Dendritic cell treated with granulocyte-macrophage colony-stimulating factor and Interleukin-4, amounts not matched to agents 40 ng/mL and 50 ng/mL, for 4 days (primary cell): Measurements from ENCODE around the gene DOCK3.

Experiments used
- H3K27ac Mint-ChIP-seq: one replicate; pipeline ENCODE4 v1.8.0; 2022; ENCODE audit warnings: mild to moderate bottlenecking, mixed read lengths
- H3K27me3 Mint-ChIP-seq: one replicate; pipeline ENCODE4 v1.8.0; 2022; ENCODE audit warnings: mild to moderate bottlenecking, mixed read lengths
- H3K36me3 Mint-ChIP-seq: one replicate; pipeline ENCODE4 v1.8.0; 2022; ENCODE audit warnings: low read depth, mixed read lengths
- H3K4me1 Mint-ChIP-seq: one replicate; pipeline ENCODE4 v1.8.0; 2022; ENCODE audit warnings: low read depth, mixed read lengths
- H3K4me3 Mint-ChIP-seq: one replicate; pipeline ENCODE4 v1.8.0; 2022; ENCODE audit warnings: mild to moderate bottlenecking, moderate library complexity, mixed read lengths
- H3K9me3 Mint-ChIP-seq: one replicate; pipeline ENCODE4 v1.8.0; 2022; ENCODE audit warnings: mixed read lengths
- intact Hi-C: fragments of 100-400 bp; cut with micrococcal nuclease; formaldehyde crosslinking; loops from one replicate; pipeline ENCODE4 v1.15.0; 2022

The DOCK3 gene

GRCh38 chr3:51390246-51391074 is 715.7 kb downstream of the DOCK3 start:
- peak overlapping the region; percentile 56 for H3K27ac Mint-ChIP-seq
- intact Hi-C loops, result loop anchor here (1.0 kb wide), 2 partner anchors 11 to 44 kb away; no protein-coding TSS in a partner anchor
- H3K27me3 Mint-ChIP-seq, result no peaks in the 10 kb centered on the region

GRCh38 chr3:51391075-51391565 is 716.4 kb downstream of the DOCK3 start, which contains the start of gene RBM15B:
TSS of gene RBM15B (plus strand) at chr3:51391285. CDS start at chr3:51391400, 115 bp downstream.
- Mint-ChIP-seq H3K27me3 (no peaks in the 10 kb centered on the region), H3K4me3 (peak within 1 kb of the TSS; percentile 81), H3K36me3 (peaks cover 92% of the 10 kb centered on the region), H3K27ac (peak within 1 kb of the TSS; percentile 81), H3K4me1 (peaks cover 88% of the 10 kb centered on the region), H3K9me3 (no peaks in the 10 kb centered on the region)
- intact Hi-C loops, result loop anchor here (1.0 kb wide), 2 partner anchors 10 to 43 kb away; no protein-coding TSS in a partner anchor

More at GRCh38 chr3:51390246-51391074, 715.7 kb downstream of the DOCK3 start:
- Mint-ChIP-seq H3K36me3 (peaks cover 92% of the 10 kb centered on the region), H3K9me3 (no peaks in the 10 kb centered on the region), H3K4me3 (peak overlapping the region; percentile 69), H3K4me1 (peaks cover 88% of the 10 kb centered on the region)

- intact Hi-C loops, result loop anchor here (1.0 kb wide), 2 partner anchors 10 to 43 kb away; no protein-coding TSS in a partner anchor
- Mint-ChIP-seq H3K4me1 (peaks cover 88% of the 10 kb centered on the region), H3K4me3 (peak overlapping the region; percentile 81), H3K27ac (peak overlapping the region; percentile 81), H3K27me3 (no peaks in the 10 kb centered on the region), H3K9me3 (no peaks in the 10 kb centered on the region), H3K36me3 (peaks cover 92% of the 10 kb centered on the region)
These were observed 717.0 kb downstream of the DOCK3 start for GRCh38 chr3:51391566-51392354.

GRCh38 chr3:51392355-51393133 is 717.8 kb downstream of the DOCK3 start:
- Mint-ChIP-seq H3K4me1 (peaks cover 85% of the 10 kb centered on the region), H3K9me3 (no peaks in the 10 kb centered on the region)
- intact Hi-C loops, result no loop called here

GRCh38 chr3:51393134-51393495 is 718.4 kb downstream of the DOCK3 start:
- H3K36me3 Mint-ChIP-seq, result peaks cover 92% of the 10 kb centered on the region
- intact Hi-C loops, result no loop called here
- H3K9me3 Mint-ChIP-seq, result no peaks in the 10 kb centered on the region
- peak overlapping the region; percentile 81 for H3K27ac Mint-ChIP-seq
- H3K4me3 Mint-ChIP-seq, result no peak overlapping the region
- H3K27me3 Mint-ChIP-seq, result no peaks in the 10 kb centered on the region
- H3K4me1 Mint-ChIP-seq, result peaks cover 80% of the 10 kb centered on the region

More at GRCh38 chr3:51392355-51393133, 717.8 kb downstream of the DOCK3 start:
- Mint-ChIP-seq H3K27ac (peak overlapping the region; percentile 81), H3K4me3 (peak overlapping the region; percentile 81), H3K36me3 (peaks cover 92% of the 10 kb centered on the region), H3K27me3 (no peaks in the 10 kb centered on the region)

GRCh38 chr3:51393564-51393963 is 718.8 kb downstream of the DOCK3 start:
- Mint-ChIP-seq H3K36me3 (peaks cover 87% of the 10 kb centered on the region), H3K9me3 (no peaks in the 10 kb centered on the region), H3K27me3 (no peaks in the 10 kb centered on the region), H3K4me1 (peaks cover 77% of the 10 kb centered on the region), H3K27ac (peak overlapping the region; percentile 81), H3K4me3 (no peak overlapping the region)
- intact Hi-C loops, result no loop called here

- intact Hi-C loops, result no loop called here
- Mint-ChIP-seq H3K27me3 (no peaks in the 10 kb centered on the region), H3K4me1 (peaks cover 77% of the 10 kb centered on the region)
These were observed 719.8 kb downstream of the DOCK3 start for GRCh38 chr3:51394541-51394940.

GRCh38 chr3:51395493-51396213 is 720.9 kb downstream of the DOCK3 start:
- Mint-ChIP-seq H3K9me3 (no peaks in the 10 kb centered on the region), H3K4me3 (no peak overlapping the region), H3K27ac (peak overlapping the region; percentile 58), H3K4me1 (peaks cover 78% of the 10 kb centered on the region), H3K27me3 (no peaks in the 10 kb centered on the region), H3K36me3 (peaks cover 67% of the 10 kb centered on the region)
- intact Hi-C loops, result no loop called here

More at GRCh38 chr3:51394541-51394940, 719.8 kb downstream of the DOCK3 start:
- Mint-ChIP-seq H3K27ac (peak overlapping the region; percentile 58), H3K4me3 (no peak overlapping the region), H3K9me3 (no peaks in the 10 kb centered on the region), H3K36me3 (peaks cover 78% of the 10 kb centered on the region)

GRCh38 chr3:51396401-51396800 is 721.7 kb downstream of the DOCK3 start:
- Mint-ChIP-seq H3K4me3 (no peak overlapping the region), H3K27me3 (no peaks in the 10 kb centered on the region), H3K27ac (peak overlapping the region; percentile 58), H3K4me1 (peaks cover 83% of the 10 kb centered on the region), H3K36me3 (peaks cover 67% of the 10 kb centered on the region), H3K9me3 (no peaks in the 10 kb centered on the region)
- intact Hi-C loops, result no loop called here

GRCh38 chr3:51397392-51397791 is 722.7 kb downstream of the DOCK3 start:
- Mint-ChIP-seq H3K27ac (peak overlapping the region; percentile 58), H3K4me1 (peaks cover 89% of the 10 kb centered on the region), H3K36me3 (peaks cover 62% of the 10 kb centered on the region), H3K9me3 (no peaks in the 10 kb centered on the region), H3K27me3 (no peaks in the 10 kb centered on the region), H3K4me3 (no peak overlapping the region)
- intact Hi-C loops, result no loop called here

GRCh38 chr3:51398595-51399310 is 724.0 kb downstream of the DOCK3 start:
- no peaks in the 10 kb centered on the region for H3K9me3 Mint-ChIP-seq
- intact Hi-C loops, result no loop called here
- H3K27me3 Mint-ChIP-seq, result no peaks in the 10 kb centered on the region
- peaks cover 59% of the 10 kb centered on the region for H3K36me3 Mint-ChIP-seq
- peak overlapping the region; percentile 76 for H3K27ac Mint-ChIP-seq
- peaks cover 89% of the 10 kb centered on the region for H3K4me1 Mint-ChIP-seq
- H3K4me3 Mint-ChIP-seq, result no peak overlapping the region

- H3K27ac Mint-ChIP-seq, result peak overlapping the region; percentile 76
- intact Hi-C loops, result no loop called here
These were observed 725.4 kb downstream of the DOCK3 start for GRCh38 chr3:51400166-51400565.

More at GRCh38 chr3:51400166-51400565, 725.4 kb downstream of the DOCK3 start:
- peaks cover 52% of the 10 kb centered on the region for H3K36me3 Mint-ChIP-seq
- H3K4me3 Mint-ChIP-seq, result no peak overlapping the region
- no peaks in the 10 kb centered on the region for H3K27me3 Mint-ChIP-seq
- no peaks in the 10 kb centered on the region for H3K9me3 Mint-ChIP-seq
- peaks cover 77% of the 10 kb centered on the region for H3K4me1 Mint-ChIP-seq
